Sigmoid colon (tissue), 4 donors: ENCODE measurements around the gene SPTBN1.

Experiments used
- CTCF ChIP-seq, 4 experiments: fragments of 450-650 bp in 3 of 4; fragments of 200-600 bp in 1 of 4; IDR thresholded peaks; one replicate each; pipeline ENCODE4 v1.5.1; 2016 to 2019; ENCODE audit warnings: antibody characterized with exemption in 4 of 4, mild to moderate bottlenecking in 3 of 4, moderate library complexity in 2 of 4
- POLR2A ChIP-seq, 2 donors: fragments of 450-650 bp; IDR thresholded peaks; one replicate each; pipeline ENCODE4 v1.6.1; 2016; ENCODE audit warnings: antibody characterized with exemption in 2 of 2, mild to moderate bottlenecking in 2 of 2, moderate library complexity in 2 of 2
- POLR2AphosphoS5 ChIP-seq, 4 donors: sonication (generic); formaldehyde crosslinking; IDR thresholded peaks; one replicate each; pipeline ENCODE4 v1.6.1; 2017; ENCODE audit warnings: antibody characterized with exemption in 4 of 4

GRCh38 chr2:54591551-54591950 is 135.4 kb downstream of the SPTBN1 start:
- TF ChIP-seq CTCF (IDR thresholded peaks at IDR 0.05) (no peak), POLR2A (IDR thresholded peaks at IDR 0.05) (no peak), POLR2AphosphoS5 (IDR thresholded peaks at IDR 0.05) (no peak)
